WTC11 (cell line): ENCODE data around the gene GLS. TPM values are rescaled to one million over a fixed set of nuclear protein-coding genes. Genes with fewer than 3 reads are reported as not detected.

Experiments
- ATAC-seq: fragments of 200-7000 bp; cut with Tn5 transposase; 2 replicates; pipeline ENCODE4 v1.10.0; 2021; ENCODE audit warnings: mild to moderate bottlenecking, moderate library complexity
- CTCF ChIA-PET: fragments of 300-600 bp; sonication (Branson Sonifier 250); formaldehyde crosslinking; loops from one replicate; lab custom pipeline; 2021; ENCODE audit warnings: antibody characterized with exemption; lab: Charles Lee
- POLR2A ChIA-PET: fragments of 350-600 bp; sonication (Branson Sonifier 250); formaldehyde crosslinking; loops from one replicate; lab custom pipeline; 2021; ENCODE audit warnings: antibody characterized with exemption; lab: Charles Lee
- DNase-seq: peaks from one replicate; pipeline ENCODE4 v3.0.0; 2021; ENCODE audit warnings: low spot score
- H3K27ac Mint-ChIP-seq: 2 replicates; pipeline ENCODE4 v1.8.0; 2021; ENCODE audit warnings: mixed read lengths
- H3K27me3 Mint-ChIP-seq: 2 replicates; pipeline ENCODE4 v1.8.0; 2021; ENCODE audit warnings: low read depth, mild to moderate bottlenecking, moderate library complexity, mixed read lengths
- H3K36me3 Mint-ChIP-seq: 2 replicates; pipeline ENCODE4 v1.8.0; 2021; ENCODE audit warnings: mixed read lengths
- H3K4me1 Mint-ChIP-seq: 2 replicates; pipeline ENCODE4 v1.8.0; 2022; ENCODE audit warnings: mixed read lengths
- H3K4me3 Mint-ChIP-seq: 2 replicates; pipeline ENCODE4 v1.8.0; 2021; ENCODE audit warnings: mild to moderate bottlenecking, moderate library complexity, mixed read lengths
- H3K9me3 Mint-ChIP-seq: 2 replicates; pipeline ENCODE4 v1.8.0; 2021; ENCODE audit warnings: mixed read lengths
- CREB1 ChIP-seq: sonication (generic); formaldehyde crosslinking; IDR thresholded peaks from 2 replicates; pipeline ENCODE4 v1.8.0; 2023; ENCODE audit warnings: mild to moderate bottlenecking, missing genetic modification reagents
- CREM ChIP-seq: sonication (generic); formaldehyde crosslinking; IDR thresholded peaks from 2 replicates; pipeline ENCODE4 v1.8.1; 2022; ENCODE audit warnings: mild to moderate bottlenecking, missing genetic modification reagents, moderate library complexity
- ESRRA ChIP-seq: sonication (generic); formaldehyde crosslinking; IDR thresholded peaks from 2 replicates; pipeline ENCODE4 v1.8.1; 2022; ENCODE audit warnings: mild to moderate bottlenecking, missing genetic modification reagents, borderline replicate concordance
- ETV6 ChIP-seq: sonication (generic); formaldehyde crosslinking; IDR thresholded peaks from 2 replicates; pipeline ENCODE4 v1.8.1; 2022; ENCODE audit warnings: mild to moderate bottlenecking, missing genetic modification reagents
- FOXK1 ChIP-seq: sonication (generic); formaldehyde crosslinking; IDR thresholded peaks from 2 replicates; pipeline ENCODE4 v1.8.0; 2022; ENCODE audit warnings: mild to moderate bottlenecking, moderate library complexity, missing genetic modification reagents
- FOXP1 ChIP-seq: sonication (generic); formaldehyde crosslinking; IDR thresholded peaks from 2 replicates; pipeline ENCODE4 v1.8.0; 2022; ENCODE audit warnings: missing genetic modification reagents, mild to moderate bottlenecking, moderate library complexity, borderline replicate concordance
- GABPB1 ChIP-seq: sonication (generic); formaldehyde crosslinking; IDR thresholded peaks from 2 replicates; pipeline ENCODE4 v1.8.1; 2023; ENCODE audit warnings: mild to moderate bottlenecking, missing genetic modification reagents
- GRHL2 ChIP-seq: fragments of 250-450 bp; sonication (Bioruptor Pico); IDR thresholded peaks from 2 replicates; pipeline ENCODE4 v1.8.0; 2022; ENCODE audit warnings: mild to moderate bottlenecking, moderate library complexity; ENCODE audit not compliant: insufficient replicate concordance, severe bottlenecking
- IRF2 ChIP-seq: sonication (generic); formaldehyde crosslinking; IDR thresholded peaks from 2 replicates; pipeline ENCODE4 v1.8.0; 2022; ENCODE audit warnings: low read depth, missing genetic modification reagents, borderline replicate concordance
- JUN ChIP-seq: sonication (generic); formaldehyde crosslinking; IDR thresholded peaks from 2 replicates; pipeline ENCODE4 v1.8.0; 2023; ENCODE audit warnings: mild to moderate bottlenecking, missing genetic modification reagents
- KAT7 ChIP-seq: sonication (generic); formaldehyde crosslinking; IDR thresholded peaks from 2 replicates; pipeline ENCODE4 v1.8.1; 2023; ENCODE audit warnings: missing genetic modification reagents, mild to moderate bottlenecking, borderline replicate concordance
- NFYB ChIP-seq: sonication (generic); formaldehyde crosslinking; conservative IDR thresholded peaks from 2 replicates; pipeline ENCODE4 v1.8.0; 2022; ENCODE audit warnings: low read depth, missing genetic modification reagents
- NR1H2 ChIP-seq: sonication (generic); formaldehyde crosslinking; IDR thresholded peaks from 2 replicates; pipeline ENCODE4 v1.9.0; 2021; ENCODE audit warnings: mild to moderate bottlenecking, moderate library complexity, missing genetic modification reagents
- NR2C2 ChIP-seq: sonication (generic); formaldehyde crosslinking; IDR thresholded peaks from 2 replicates; pipeline ENCODE4 v1.8.0; 2022; ENCODE audit warnings: mild to moderate bottlenecking, missing genetic modification reagents
- NR3C1 ChIP-seq: sonication (generic); formaldehyde crosslinking; conservative IDR thresholded peaks from 2 replicates; pipeline ENCODE4 v1.8.1; 2023; ENCODE audit warnings: low read depth, mild to moderate bottlenecking, missing genetic modification reagents
- OVOL2 ChIP-seq: fragments of 250-450 bp; sonication (Bioruptor Pico); IDR thresholded peaks from 2 replicates; pipeline ENCODE4 v1.9.0; 2021; ENCODE audit warnings: mild to moderate bottlenecking, borderline replicate concordance
- RELA ChIP-seq: sonication (generic); formaldehyde crosslinking; IDR thresholded peaks from 2 replicates; pipeline ENCODE4 v1.8.1; 2022; ENCODE audit warnings: missing genetic modification reagents, mild to moderate bottlenecking, borderline replicate concordance
- TEAD4 ChIP-seq: sonication (generic); formaldehyde crosslinking; IDR thresholded peaks from 2 replicates; pipeline ENCODE4 v1.8.0; 2022; ENCODE audit warnings: mild to moderate bottlenecking, missing genetic modification reagents
- ZNF138 ChIP-seq: sonication (generic); formaldehyde crosslinking; conservative IDR thresholded peaks from 2 replicates; pipeline ENCODE4 v1.8.1; 2022; ENCODE audit warnings: mild to moderate bottlenecking, moderate library complexity, missing genetic modification reagents
- ZNF263 ChIP-seq: sonication (generic); formaldehyde crosslinking; IDR thresholded peaks from 2 replicates; pipeline ENCODE4 v1.8.1; 2022; ENCODE audit warnings: low read depth, mild to moderate bottlenecking, moderate library complexity, missing genetic modification reagents
- ZNF317 ChIP-seq: sonication (generic); formaldehyde crosslinking; IDR thresholded peaks from 2 replicates; pipeline ENCODE4 v1.8.1; 2023; ENCODE audit warnings: low read depth, mild to moderate bottlenecking, moderate library complexity, missing genetic modification reagents, borderline replicate concordance
- ZNF671 ChIP-seq: fragments of 250-450 bp; sonication (Bioruptor Pico); IDR thresholded peaks from 2 replicates; pipeline ENCODE4 v1.8.0; 2021; ENCODE audit warnings: mild to moderate bottlenecking
- total RNA-seq: library from RNA; stranded (reverse); gene quantifications from 3 replicates; pipeline ENCODE4 v1.2.3, GENCODE V29; 2021
- TF ChIP-seq, protein P1 (sequence below): fragments of 250-450 bp; sonication (Bioruptor Pico); IDR thresholded peaks from 2 replicates; pipeline ENCODE4 v1.8.0; 2021; ENCODE audit warnings: mild to moderate bottlenecking
- TF ChIP-seq, protein P2 (sequence below): fragments of 250-450 bp; sonication (Bioruptor Pico); conservative IDR thresholded peaks from 2 replicates; pipeline ENCODE4 v1.9.0; 2021; ENCODE audit warnings: mild to moderate bottlenecking
- TF ChIP-seq, protein P3 (sequence below): sonication (generic); formaldehyde crosslinking; IDR thresholded peaks from 2 replicates; pipeline ENCODE4 v1.8.1; 2023; ENCODE audit warnings: mild to moderate bottlenecking, missing genetic modification reagents
- TF ChIP-seq, protein P4 (sequence below): sonication (generic); formaldehyde crosslinking; IDR thresholded peaks from 2 replicates; pipeline ENCODE4 v1.8.0; 2023; ENCODE audit warnings: missing genetic modification reagents, mild to moderate bottlenecking, borderline replicate concordance
- TF ChIP-seq, protein P5 (sequence below): fragments of 250-450 bp; sonication (Bioruptor Pico); IDR thresholded peaks from 2 replicates; pipeline ENCODE4 v1.9.0; 2021; ENCODE audit warnings: mild to moderate bottlenecking

Gene GLS
- total RNA-seq, 1 experiment from 2014 or later, result 115 TPM

DNA sequence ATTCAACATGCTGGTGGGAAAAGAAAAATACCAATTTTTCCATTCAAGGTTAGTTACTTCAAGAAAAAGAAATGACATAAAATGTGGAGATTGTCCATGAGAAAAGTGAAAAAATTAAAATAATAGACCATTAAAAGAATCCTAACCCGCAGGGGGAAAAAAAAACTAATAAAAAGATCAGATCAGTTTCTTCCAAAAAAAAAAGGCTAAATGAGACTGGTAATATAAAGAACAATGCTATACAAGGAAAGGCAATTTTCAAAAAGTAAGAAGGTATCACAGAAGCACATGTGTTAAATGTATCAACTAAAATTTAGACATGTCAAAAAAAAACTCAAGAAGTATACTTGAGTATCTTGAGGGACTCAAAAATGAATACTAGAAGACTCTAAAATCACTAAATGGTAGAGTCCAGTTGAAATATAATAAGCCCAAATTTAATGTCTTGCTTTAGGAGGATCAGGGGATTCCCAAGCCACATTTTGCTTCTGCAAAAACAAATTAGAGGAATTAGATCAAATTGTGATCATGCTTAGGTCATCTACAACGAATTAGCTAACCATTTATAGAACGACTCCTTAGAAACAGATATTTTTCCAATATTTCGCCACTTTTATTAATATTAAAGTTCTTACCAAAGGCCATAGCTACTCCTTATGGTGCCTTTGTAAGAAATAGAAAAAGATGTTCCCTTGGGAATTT lies 35.8 kb upstream of the GLS start:
- Mint-ChIP-seq H3K4me3 (no peak overlapping the region), H3K27me3 (no peaks in the 10 kb centered on the region), H3K9me3 (no peaks in the 10 kb centered on the region; the same call in 1 of the 2 replicates), H3K27ac (no peak overlapping the region), H3K4me1 (peaks cover 10% of the 10 kb centered on the region), H3K36me3 (no peaks in the 10 kb centered on the region)
- TF ChIP-seq NR1H2 (no peak), RELA (CRISPR knock-in tag) (no peak), GRHL2 (no peak), ZNF138 (no peak), ZNF317 (CRISPR knock-in tag) (no peak), ZNF263 (CRISPR knock-in tag) (no peak), ESRRA (no peak), NR3C1 (no peak), NFYB (no peak), CREB1 (CRISPR knock-in tag) (no peak), FOXK1 (CRISPR knock-in tag) (no peak), CREM (CRISPR knock-in tag) (no peak)
- TF ChIP-seq, protein P1, sequence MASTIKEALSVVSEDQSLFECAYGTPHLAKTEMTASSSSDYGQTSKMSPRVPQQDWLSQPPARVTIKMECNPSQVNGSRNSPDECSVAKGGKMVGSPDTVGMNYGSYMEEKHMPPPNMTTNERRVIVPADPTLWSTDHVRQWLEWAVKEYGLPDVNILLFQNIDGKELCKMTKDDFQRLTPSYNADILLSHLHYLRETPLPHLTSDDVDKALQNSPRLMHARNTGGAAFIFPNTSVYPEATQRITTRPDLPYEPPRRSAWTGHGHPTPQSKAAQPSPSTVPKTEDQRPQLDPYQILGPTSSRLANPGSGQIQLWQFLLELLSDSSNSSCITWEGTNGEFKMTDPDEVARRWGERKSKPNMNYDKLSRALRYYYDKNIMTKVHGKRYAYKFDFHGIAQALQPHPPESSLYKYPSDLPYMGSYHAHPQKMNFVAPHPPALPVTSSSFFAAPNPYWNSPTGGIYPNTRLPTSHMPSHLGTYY, result no peak
- TF ChIP-seq, protein P2, sequence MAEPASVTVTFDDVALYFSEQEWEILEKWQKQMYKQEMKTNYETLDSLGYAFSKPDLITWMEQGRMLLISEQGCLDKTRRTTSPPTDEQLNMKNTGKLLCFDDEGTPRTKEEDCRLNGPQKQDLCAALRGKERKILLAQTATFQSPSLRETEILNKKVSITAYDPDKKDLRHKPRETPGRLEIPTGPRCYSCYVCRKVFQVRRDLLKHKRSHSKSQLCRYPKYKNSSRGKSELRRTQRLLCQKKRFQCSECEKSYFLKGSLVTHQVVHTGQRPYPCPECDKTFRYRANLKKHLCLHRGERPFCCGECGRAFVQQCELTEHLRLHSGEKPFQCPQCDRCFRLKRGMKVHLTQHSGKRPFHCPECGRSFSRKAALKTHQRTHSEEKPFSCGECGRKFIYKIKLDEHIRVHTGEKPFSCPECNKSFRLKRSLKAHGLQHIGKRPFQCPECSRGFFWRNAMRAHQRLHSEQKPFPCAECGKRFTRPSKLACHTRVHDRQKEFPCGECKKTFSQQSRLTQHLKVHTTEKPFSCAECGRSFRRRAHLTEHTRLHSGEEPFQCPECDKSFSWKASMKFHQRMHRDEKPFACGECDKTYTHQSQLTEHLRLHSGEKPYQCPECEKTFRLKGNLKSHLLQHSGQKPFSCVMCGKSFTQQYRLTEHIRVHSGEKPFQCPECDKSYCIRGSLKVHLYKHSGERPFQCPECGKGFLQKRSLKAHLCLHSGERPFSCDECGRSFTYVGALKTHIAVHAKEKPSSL, result no peak
- DNase-seq (no peak), ATAC-seq (no peak)
- CTCF ChIA-PET, result interaction anchor here (0.5 to 0.6 kb wide), 2 partner anchors 62 to 116 kb away, joined by 3 to 4 read pairs; no protein-coding TSS in a partner anchor
- POLR2A ChIA-PET, result no interaction called here

DNA sequence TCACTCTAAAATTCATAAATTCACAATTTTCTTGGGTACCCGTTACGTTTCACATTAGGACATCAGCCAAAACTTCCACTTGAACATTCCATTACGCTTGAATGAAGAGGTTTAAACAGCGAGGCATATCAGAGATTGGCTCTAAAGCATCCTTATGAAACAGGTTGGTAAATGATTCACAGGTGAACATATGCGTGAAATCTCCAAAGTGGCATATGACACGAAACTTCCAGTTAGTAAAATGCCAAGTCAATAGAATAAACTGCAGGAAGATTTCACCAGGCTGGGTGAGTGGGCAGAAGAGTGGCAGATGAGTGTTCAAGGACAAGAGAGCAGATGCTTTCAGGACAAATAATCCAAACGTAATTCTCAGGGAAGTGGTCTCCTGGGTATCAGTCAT lies 33.9 kb upstream of the GLS start:
- ATAC-seq, result no peak
- POLR2A ChIA-PET, result no interaction called here
- H3K27me3 Mint-ChIP-seq, result no peaks in the 10 kb centered on the region
- TF ChIP-seq NR2C2 (no peak), GABPB1 (no peak), KAT7 (CRISPR knock-in tag) (no peak), OVOL2 (CRISPR knock-in tag) (no peak), IRF2 (CRISPR knock-in tag) (no peak), JUN (CRISPR knock-in tag) (no peak), TEAD4 (no peak), FOXP1 (CRISPR knock-in tag) (no peak), ETV6 (CRISPR knock-in tag) (no peak), ZNF671 (CRISPR knock-in tag) (no peak)
- TF ChIP-seq, protein P3, sequence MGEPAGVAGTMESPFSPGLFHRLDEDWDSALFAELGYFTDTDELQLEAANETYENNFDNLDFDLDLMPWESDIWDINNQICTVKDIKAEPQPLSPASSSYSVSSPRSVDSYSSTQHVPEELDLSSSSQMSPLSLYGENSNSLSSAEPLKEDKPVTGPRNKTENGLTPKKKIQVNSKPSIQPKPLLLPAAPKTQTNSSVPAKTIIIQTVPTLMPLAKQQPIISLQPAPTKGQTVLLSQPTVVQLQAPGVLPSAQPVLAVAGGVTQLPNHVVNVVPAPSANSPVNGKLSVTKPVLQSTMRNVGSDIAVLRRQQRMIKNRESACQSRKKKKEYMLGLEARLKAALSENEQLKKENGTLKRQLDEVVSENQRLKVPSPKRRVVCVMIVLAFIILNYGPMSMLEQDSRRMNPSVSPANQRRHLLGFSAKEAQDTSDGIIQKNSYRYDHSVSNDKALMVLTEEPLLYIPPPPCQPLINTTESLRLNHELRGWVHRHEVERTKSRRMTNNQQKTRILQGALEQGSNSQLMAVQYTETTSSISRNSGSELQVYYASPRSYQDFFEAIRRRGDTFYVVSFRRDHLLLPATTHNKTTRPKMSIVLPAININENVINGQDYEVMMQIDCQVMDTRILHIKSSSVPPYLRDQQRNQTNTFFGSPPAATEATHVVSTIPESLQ (CRISPR knock-in tag), result no peak
- TF ChIP-seq, protein P4, sequence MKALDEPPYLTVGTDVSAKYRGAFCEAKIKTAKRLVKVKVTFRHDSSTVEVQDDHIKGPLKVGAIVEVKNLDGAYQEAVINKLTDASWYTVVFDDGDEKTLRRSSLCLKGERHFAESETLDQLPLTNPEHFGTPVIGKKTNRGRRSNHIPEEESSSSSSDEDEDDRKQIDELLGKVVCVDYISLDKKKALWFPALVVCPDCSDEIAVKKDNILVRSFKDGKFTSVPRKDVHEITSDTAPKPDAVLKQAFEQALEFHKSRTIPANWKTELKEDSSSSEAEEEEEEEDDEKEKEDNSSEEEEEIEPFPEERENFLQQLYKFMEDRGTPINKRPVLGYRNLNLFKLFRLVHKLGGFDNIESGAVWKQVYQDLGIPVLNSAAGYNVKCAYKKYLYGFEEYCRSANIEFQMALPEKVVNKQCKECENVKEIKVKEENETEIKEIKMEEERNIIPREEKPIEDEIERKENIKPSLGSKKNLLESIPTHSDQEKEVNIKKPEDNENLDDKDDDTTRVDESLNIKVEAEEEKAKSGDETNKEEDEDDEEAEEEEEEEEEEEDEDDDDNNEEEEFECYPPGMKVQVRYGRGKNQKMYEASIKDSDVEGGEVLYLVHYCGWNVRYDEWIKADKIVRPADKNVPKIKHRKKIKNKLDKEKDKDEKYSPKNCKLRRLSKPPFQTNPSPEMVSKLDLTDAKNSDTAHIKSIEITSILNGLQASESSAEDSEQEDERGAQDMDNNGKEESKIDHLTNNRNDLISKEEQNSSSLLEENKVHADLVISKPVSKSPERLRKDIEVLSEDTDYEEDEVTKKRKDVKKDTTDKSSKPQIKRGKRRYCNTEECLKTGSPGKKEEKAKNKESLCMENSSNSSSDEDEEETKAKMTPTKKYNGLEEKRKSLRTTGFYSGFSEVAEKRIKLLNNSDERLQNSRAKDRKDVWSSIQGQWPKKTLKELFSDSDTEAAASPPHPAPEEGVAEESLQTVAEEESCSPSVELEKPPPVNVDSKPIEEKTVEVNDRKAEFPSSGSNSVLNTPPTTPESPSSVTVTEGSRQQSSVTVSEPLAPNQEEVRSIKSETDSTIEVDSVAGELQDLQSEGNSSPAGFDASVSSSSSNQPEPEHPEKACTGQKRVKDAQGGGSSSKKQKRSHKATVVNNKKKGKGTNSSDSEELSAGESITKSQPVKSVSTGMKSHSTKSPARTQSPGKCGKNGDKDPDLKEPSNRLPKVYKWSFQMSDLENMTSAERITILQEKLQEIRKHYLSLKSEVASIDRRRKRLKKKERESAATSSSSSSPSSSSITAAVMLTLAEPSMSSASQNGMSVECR (CRISPR knock-in tag), result no peak
- TF ChIP-seq, protein P5, sequence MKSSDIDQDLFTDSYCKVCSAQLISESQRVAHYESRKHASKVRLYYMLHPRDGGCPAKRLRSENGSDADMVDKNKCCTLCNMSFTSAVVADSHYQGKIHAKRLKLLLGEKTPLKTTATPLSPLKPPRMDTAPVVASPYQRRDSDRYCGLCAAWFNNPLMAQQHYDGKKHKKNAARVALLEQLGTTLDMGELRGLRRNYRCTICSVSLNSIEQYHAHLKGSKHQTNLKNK (CRISPR knock-in tag), result no peak

More for the DNA sequence above, 33.9 kb upstream of the GLS start:
- Mint-ChIP-seq H3K36me3 (no peaks in the 10 kb centered on the region), H3K9me3 (no peaks in the 10 kb centered on the region; the same call in 1 of the 2 replicates), H3K4me3 (no peak overlapping the region), H3K27ac (no peak overlapping the region), H3K4me1 (no peaks in the 10 kb centered on the region)
- CTCF ChIA-PET, result no interaction called here
- DNase-seq, result no peak
